Neural cell (in vitro differentiated cells): ENCODE results near the gene EEF1AKMT3.

Source experiments
- EP300 ChIP-seq: fragments of 450-650 bp; conservative IDR thresholded peaks from 2 replicates; pipeline ENCODE4 v1.6.1; 2014; ENCODE audit warnings: antibody characterized with exemption, mild to moderate bottlenecking, moderate library complexity; ENCODE audit not compliant: poor library complexity, severe bottlenecking
- EZH2 ChIP-seq: fragments of 200-600, 300-800 bp; shearing (Covaris generic), sonication (generic); IDR thresholded peaks from 2 replicates; pipeline ENCODE4 v1.6.1; 2014; ENCODE audit warnings: antibody characterized with exemption, low read length, borderline replicate concordance, mild to moderate bottlenecking; ENCODE audit not compliant: insufficient read depth, poor library complexity, severe bottlenecking
- MXI1 ChIP-seq: fragments of 450-650 bp; conservative IDR thresholded peaks from 2 replicates; pipeline ENCODE4 v1.6.1; 2014; ENCODE audit warnings: antibody characterized with exemption, mild to moderate bottlenecking; ENCODE audit not compliant: poor library complexity, severe bottlenecking
- POLR2AphosphoS5 ChIP-seq: IDR thresholded peaks from 2 replicates; pipeline ENCODE4 v1.6.1; 2012
- RAD21 ChIP-seq: fragments of 450-650 bp; conservative IDR thresholded peaks from 2 replicates; pipeline ENCODE4 v1.6.1; 2014; ENCODE audit warnings: antibody characterized with exemption, mild to moderate bottlenecking, moderate library complexity
- TAF1 ChIP-seq: IDR thresholded peaks from 2 replicates; pipeline ENCODE4 v1.6.1; 2012; ENCODE audit warnings: low read depth
- TF ChIP-seq, protein P1 (sequence below): fragments of 450-650 bp; IDR thresholded peaks from 2 replicates; pipeline ENCODE4 v1.5.1; 2014; ENCODE audit warnings: antibody characterized with exemption, mild to moderate bottlenecking, moderate library complexity; ENCODE audit not compliant: poor library complexity, severe bottlenecking
- TF ChIP-seq, protein P2 (sequence below): IDR thresholded peaks from 2 replicates; pipeline ENCODE4 v1.6.1; 2012; ENCODE audit warnings: borderline replicate concordance

GRCh38 chr12:57817261-57817989 lies 45.0 kb downstream of the EEF1AKMT3 start:
- TF ChIP-seq, protein P1, sequence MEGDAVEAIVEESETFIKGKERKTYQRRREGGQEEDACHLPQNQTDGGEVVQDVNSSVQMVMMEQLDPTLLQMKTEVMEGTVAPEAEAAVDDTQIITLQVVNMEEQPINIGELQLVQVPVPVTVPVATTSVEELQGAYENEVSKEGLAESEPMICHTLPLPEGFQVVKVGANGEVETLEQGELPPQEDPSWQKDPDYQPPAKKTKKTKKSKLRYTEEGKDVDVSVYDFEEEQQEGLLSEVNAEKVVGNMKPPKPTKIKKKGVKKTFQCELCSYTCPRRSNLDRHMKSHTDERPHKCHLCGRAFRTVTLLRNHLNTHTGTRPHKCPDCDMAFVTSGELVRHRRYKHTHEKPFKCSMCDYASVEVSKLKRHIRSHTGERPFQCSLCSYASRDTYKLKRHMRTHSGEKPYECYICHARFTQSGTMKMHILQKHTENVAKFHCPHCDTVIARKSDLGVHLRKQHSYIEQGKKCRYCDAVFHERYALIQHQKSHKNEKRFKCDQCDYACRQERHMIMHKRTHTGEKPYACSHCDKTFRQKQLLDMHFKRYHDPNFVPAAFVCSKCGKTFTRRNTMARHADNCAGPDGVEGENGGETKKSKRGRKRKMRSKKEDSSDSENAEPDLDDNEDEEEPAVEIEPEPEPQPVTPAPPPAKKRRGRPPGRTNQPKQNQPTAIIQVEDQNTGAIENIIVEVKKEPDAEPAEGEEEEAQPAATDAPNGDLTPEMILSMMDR = no peak
- no peak for TF ChIP-seq EP300
- no peak for TF ChIP-seq TAF1
- no peak for TF ChIP-seq EZH2
- no peak for TF ChIP-seq MXI1
- TF ChIP-seq, protein P2, sequence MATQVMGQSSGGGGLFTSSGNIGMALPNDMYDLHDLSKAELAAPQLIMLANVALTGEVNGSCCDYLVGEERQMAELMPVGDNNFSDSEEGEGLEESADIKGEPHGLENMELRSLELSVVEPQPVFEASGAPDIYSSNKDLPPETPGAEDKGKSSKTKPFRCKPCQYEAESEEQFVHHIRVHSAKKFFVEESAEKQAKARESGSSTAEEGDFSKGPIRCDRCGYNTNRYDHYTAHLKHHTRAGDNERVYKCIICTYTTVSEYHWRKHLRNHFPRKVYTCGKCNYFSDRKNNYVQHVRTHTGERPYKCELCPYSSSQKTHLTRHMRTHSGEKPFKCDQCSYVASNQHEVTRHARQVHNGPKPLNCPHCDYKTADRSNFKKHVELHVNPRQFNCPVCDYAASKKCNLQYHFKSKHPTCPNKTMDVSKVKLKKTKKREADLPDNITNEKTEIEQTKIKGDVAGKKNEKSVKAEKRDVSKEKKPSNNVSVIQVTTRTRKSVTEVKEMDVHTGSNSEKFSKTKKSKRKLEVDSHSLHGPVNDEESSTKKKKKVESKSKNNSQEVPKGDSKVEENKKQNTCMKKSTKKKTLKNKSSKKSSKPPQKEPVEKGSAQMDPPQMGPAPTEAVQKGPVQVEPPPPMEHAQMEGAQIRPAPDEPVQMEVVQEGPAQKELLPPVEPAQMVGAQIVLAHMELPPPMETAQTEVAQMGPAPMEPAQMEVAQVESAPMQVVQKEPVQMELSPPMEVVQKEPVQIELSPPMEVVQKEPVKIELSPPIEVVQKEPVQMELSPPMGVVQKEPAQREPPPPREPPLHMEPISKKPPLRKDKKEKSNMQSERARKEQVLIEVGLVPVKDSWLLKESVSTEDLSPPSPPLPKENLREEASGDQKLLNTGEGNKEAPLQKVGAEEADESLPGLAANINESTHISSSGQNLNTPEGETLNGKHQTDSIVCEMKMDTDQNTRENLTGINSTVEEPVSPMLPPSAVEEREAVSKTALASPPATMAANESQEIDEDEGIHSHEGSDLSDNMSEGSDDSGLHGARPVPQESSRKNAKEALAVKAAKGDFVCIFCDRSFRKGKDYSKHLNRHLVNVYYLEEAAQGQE = no peak
- TF ChIP-seq POLR2AphosphoS5 = no peak
- no peak for TF ChIP-seq RAD21
